ENCODE data around the gene SEC24D.

SEC24D gene

DNA sequence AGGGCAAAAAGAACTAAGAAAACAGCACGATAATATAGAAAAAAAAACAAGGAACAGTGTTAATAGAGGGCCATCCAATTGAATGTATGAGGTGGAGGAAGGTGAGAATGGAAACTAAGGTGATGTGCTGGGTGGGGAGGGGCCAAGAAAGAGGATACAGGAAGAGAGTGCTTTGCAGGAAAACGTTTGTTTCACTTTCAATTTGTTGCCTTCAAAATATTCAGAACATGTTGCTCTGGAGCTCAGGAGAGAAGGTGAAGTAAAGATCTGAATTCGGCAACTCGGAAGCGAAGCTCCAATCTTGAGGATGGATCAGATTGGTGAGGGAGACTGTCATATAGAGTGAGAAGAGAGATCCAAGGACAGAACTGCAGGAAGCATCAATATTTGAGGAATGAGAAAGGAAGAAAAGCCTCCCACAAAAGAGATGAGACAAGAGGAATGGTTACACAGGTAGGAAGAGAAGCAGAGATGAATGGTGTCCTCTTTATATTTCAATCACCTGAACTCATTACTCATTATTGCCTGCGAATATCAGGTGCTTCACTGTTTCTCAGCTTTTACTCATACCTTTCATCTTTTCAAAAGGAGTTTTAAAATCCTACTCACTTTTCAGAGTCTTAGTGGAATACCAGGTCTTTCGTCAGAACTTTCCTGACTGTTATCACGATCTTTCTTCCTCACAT is 14.7 kb upstream of the SEC24D start:
- FAIRE-seq, result no peak
- DNase-seq (ENCODE audit: insufficient read length, low spot score), result no peak
- TF ChIP-seq, protein P1, sequence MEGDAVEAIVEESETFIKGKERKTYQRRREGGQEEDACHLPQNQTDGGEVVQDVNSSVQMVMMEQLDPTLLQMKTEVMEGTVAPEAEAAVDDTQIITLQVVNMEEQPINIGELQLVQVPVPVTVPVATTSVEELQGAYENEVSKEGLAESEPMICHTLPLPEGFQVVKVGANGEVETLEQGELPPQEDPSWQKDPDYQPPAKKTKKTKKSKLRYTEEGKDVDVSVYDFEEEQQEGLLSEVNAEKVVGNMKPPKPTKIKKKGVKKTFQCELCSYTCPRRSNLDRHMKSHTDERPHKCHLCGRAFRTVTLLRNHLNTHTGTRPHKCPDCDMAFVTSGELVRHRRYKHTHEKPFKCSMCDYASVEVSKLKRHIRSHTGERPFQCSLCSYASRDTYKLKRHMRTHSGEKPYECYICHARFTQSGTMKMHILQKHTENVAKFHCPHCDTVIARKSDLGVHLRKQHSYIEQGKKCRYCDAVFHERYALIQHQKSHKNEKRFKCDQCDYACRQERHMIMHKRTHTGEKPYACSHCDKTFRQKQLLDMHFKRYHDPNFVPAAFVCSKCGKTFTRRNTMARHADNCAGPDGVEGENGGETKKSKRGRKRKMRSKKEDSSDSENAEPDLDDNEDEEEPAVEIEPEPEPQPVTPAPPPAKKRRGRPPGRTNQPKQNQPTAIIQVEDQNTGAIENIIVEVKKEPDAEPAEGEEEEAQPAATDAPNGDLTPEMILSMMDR (IDR thresholded peaks at IDR 0.05; ENCODE audit: insufficient read depth, missing control alignments), result no peak

DNA sequence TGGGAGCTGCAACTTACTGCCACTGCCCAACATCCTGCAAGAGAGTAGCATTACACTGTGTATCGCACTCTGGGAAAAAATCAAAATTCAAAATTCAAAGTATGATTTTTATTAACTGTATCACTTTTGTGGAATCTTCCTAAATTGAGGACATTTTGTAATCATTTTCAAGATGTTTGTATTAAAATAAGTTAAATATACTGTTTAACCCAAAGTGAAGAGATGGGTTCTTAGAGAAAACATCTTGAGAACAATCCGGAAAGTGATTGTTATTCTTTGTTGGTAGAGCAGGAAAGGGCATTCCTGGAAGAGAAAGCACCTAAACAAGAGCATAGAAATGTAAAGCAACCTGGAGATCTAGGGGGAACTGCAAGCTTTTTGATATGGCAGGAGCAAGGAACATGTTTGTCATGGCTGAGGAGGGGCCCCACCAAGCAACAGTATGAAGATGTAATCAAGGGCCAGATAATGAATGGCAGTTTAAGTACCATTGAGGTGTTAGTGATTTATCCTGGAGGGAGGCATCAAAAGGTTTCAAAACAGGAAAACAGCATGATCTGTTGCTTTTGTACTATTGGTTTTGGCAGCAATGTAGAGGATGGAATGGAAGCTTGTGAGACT is 14.1 kb upstream of the SEC24D start:
- TF ChIP-seq, protein P1 (IDR thresholded peaks at IDR 0.05; ENCODE audit: insufficient read depth, missing control alignments), result no peak
- no peak for DNase-seq (ENCODE audit: insufficient read length, low spot score)
- FAIRE-seq, result no peak

- DNase-seq (ENCODE audit: insufficient read length, low spot score) (no peak), FAIRE-seq (no peak)
- TF ChIP-seq, protein P1 (IDR thresholded peaks at IDR 0.05; ENCODE audit: insufficient read depth, missing control alignments), result no peak
Observed at GRCh38 chr4:118848901-118849300, 13.0 kb upstream of the SEC24D start.

GRCh38 chr4:118848242-118848641 is 12.3 kb upstream of the SEC24D start:
- FAIRE-seq (no peak), DNase-seq (ENCODE audit: insufficient read length, low spot score) (no peak)
- TF ChIP-seq, protein P1 (IDR thresholded peaks at IDR 0.05; ENCODE audit: insufficient read depth, missing control alignments), result no peak

DNA sequence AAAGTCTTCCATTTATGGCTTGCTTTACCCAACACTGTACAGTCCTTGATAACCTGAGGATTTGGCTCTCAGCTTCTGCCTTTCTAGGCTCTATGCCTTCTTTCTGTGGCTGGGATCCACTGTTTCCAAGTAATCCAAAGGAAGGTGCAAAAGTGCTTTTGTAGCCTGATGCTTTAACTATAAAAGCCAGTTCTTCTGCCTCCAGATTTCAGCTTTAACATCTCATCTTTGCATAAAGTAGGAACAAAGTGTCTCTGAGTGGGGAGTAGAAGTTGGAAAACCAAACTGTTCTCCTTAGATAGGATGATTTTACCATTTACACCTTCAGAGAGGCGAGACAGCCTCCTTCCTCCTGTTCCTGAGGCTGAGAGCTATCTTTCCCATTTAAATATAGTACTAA is 11.1 kb upstream of the SEC24D start:
- TF ChIP-seq, protein P1 (IDR thresholded peaks at IDR 0.05; ENCODE audit: insufficient read depth, missing control alignments), result no peak
- DNase-seq (ENCODE audit: insufficient read length, low spot score) (no peak), FAIRE-seq (no peak)

DNA sequence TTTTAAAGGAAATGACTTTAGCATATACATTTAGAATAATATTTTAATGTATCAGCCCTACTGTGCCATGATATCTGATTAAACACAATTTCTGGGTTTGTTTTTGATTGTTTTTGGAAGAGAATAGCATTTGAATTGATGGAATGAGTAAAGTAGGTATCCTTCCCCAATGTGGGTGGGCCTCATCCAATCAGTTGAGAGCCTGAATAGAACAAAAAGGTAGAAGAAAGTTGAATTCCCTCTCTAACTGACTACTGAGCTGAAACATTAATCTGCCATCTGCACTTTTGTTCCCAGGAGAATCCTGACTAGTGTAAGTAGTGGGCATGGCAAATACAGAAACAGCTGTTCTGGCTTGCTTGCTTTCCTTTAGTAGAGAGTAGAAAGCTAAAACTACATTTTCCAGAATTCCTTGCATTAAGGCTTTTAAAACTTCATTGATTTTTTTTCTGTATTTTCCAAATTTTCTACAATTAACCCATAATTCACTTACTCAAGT is 9.7 kb upstream of the SEC24D start:
- DNase-seq (ENCODE audit: insufficient read length, low spot score), result no peak
- TF ChIP-seq, protein P1 (IDR thresholded peaks at IDR 0.05; ENCODE audit: insufficient read depth, missing control alignments), result no peak
- FAIRE-seq, result no peak

DNA sequence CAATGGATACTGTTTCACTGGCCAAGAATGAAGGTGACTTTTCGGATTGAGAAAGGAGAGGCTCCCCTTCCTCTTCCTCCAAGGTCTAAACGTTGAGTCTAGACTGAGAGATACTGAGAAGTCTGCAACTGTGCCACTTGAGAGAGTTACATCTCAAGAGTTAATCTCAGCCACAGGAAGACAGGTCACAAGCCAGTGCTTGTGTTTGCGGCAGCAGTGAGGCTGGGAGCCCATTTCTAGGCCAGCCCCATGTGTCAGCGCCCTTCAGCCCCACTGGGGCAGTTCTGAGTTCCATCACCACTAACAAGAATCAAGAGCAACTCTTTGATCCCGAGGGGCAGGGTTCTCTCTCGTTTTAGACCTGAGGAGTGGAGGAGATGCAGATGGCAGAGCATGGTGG is 7.3 kb upstream of the SEC24D start:
- DNase-seq (ENCODE audit: insufficient read length, low spot score), result no peak
- no peak for FAIRE-seq
- TF ChIP-seq, protein P1 (IDR thresholded peaks at IDR 0.05; ENCODE audit: insufficient read depth, missing control alignments), result no peak

Measured in D721Med (cell line).